NCI-H146 treated with DMSO at 0.1 percent for 48 hours (cell line): Measurements from ENCODE around the gene BIRC3.
"Not testable (repeated sequence)": the region's sequence is repeated elsewhere in the genome, so short reads cannot be mapped to it uniquely, and the experiment has no call there.

Experiments used
- DNase-seq: peaks from one replicate; lab custom pipeline; 2025; ENCODE audit not compliant: unreplicated experiment; lab: John Stamatoyannopoulos, UW

BIRC3 gene

DNA sequence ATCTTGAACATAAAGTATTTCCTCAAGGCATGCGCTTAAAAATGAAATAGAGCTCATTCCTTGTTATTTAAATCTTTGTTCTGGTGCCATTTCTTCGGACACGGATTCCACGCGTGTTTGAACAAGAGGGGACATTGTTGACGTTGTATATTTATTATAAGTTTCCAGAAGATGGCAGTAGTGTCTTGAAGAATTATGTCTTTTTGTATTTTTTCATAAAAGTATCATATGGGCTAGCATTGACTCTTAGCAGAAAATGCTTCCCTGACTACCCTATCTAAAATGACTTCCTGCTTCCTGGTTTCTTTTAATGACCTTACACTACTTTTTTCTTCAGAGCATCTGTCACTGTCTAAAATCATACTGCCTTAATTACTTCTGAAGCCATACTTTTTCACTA is 50.1 kb downstream of the BIRC3 start:
- DNase-seq, result no peak

DNA sequence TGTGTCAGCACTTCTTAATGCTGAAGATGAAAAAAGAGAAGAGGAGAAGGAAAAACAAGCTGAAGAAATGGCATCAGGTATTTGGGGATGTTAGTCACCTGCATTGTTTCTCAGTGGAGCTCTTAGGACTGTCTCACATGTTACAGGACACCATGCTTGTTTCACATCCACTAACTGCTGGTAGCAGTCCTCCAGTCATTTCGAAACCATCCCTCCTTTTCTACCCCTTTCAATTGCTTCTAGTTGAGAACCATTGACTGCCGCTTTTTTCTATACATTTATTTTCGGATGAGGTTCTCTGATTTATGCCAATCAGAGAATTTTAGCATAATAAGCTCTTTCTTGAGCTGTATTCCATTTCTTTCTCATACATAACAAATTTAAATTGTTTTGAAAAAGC is 51.2 kb downstream of the BIRC3 start:
- DNase-seq, result no peak

DNA sequence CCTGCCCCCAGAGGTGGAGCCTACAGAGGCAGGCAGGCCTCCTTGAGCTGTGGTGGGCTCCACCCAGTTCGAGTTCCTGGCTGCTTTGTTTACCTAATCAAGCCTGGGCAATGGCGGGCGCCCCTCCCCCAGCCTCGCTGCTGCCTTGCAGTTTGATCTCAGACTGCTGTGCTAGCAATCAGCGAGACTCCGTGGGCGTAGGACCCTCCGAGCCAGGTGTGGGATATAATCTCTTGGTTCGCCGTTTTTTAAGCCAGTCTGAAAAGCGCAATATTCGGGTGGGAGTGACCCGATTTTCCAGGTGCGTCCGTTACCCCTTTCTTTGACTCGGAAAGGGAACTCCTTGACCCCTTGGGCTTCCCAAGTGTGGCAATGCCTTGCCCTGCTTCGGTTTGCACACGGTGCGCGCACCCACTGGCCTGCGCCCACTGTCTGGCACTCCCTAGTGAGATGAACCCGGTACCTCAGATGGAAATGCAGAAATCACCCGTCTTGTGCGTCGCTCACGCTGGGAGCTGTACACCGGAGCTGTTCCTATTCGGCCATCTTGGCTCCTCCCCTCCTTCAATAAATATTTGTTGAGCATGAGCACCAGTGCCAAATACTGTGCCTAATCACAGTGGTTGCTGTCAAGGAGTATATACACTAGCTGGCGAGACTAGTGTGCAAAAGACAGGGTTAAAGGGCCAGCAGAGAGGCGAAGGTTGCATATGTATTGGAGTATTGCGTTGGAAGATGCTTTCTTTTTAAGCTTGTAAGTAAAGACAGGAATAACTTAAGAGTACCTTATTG is 57.5 kb downstream of the BIRC3 start:
- not testable (repeated sequence) for DNase-seq

DNA sequence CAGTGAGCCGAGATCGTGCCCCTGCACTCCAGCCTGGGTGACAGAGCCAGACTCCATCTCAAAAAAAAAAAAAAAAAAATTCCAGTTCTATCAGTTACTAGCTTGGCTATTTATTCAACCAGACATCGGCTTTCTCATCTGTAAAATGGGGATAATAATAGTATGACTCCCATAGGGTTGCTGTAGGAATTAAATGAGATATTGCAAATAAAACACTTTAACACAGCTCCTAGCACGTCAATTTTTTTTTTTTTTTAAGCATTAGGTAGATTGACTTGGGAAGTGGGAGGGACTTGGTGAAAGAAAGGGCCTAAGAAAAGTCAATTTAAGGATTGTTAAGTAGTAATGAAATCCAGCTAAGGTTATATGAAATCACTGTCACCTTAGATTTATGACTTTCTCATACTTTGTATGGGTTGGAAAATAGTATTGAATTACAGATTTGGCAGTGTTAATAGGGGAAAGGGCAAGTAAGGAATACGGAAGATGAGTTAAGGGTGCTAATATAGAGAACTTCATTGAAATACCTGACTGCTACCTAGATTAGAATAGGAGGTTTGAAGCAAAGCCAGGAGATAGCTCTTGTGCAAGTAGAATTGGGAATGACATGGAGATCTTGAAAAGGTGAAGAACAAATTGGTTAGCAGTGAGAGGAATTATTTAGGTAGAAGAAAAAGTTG is 58.6 kb downstream of the BIRC3 start:
- no peak for DNase-seq

DNA sequence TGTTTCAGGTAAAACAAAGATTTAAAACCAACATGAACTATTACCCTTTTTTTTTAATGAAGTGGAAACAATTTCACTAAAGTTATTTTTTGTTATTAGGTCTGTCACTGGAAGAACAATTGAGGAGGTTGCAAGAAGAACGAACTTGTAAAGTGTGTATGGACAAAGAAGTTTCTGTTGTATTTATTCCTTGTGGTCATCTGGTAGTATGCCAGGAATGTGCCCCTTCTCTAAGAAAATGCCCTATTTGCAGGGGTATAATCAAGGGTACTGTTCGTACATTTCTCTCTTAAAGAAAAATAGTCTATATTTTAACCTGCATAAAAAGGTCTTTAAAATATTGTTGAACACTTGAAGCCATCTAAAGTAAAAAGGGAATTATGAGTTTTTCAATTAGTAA is 60.6 kb downstream of the BIRC3 start:
- no peak for DNase-seq

DNA sequence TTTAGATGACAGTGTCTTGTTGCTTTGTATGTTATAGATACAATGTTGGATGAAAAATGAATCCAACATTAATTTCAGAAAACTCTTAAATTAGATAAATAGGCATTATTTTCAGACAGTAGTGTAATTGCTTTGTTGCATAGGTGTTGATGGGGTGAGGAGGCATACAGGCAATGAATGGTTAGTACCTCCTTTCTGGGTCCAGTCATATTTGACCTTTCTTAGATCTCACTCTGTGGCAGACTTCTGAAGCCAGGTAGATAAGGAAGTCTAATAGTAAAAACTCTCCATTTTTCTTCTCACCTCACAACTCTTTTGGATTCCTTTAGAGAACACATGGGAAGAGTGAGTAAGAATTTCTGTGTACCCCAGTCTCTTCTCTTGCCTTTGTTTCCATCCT is 61.5 kb downstream of the BIRC3 start:
- no peak for DNase-seq

DNA sequence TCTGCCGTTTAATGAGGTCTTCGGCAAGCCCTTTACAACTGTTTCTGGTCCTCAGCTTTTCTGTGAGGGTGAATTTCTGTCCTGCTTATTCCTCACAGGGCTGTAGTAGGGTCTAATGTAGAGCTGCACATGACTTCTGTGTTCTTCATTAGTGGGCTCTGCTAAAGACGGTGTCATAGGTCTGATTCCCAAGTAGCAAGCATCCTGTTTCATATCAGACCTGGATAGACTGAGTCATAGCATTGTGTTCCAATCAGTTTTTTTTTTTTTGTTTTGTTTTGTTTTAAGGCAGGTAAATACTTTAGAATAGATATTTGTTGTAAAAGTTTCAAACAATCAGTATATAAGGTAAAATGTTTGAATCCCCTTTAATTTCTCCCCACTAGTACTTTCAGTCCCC is 65.1 kb downstream of the BIRC3 start:
- DNase-seq, result no peak

DNA sequence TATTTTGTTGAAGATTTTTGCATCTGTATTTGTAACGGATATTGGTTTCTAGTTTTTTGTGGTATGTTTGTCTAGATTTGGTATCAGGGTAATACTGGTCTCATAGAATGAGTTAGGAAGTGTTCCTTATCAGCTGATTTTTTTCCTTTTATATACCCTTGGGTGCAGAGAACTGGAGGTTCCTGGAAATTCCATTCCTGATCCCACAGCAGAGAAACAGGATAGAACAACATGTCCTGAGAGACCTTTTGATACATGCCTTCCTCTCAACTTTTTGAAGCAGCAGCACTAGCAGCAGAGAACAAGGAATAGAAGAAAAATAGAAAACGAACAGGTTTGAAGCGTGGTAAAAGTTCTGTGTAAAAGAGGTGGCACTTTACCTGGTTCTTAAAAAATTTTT is 66.6 kb downstream of the BIRC3 start:
- DNase-seq, result no peak

DNA sequence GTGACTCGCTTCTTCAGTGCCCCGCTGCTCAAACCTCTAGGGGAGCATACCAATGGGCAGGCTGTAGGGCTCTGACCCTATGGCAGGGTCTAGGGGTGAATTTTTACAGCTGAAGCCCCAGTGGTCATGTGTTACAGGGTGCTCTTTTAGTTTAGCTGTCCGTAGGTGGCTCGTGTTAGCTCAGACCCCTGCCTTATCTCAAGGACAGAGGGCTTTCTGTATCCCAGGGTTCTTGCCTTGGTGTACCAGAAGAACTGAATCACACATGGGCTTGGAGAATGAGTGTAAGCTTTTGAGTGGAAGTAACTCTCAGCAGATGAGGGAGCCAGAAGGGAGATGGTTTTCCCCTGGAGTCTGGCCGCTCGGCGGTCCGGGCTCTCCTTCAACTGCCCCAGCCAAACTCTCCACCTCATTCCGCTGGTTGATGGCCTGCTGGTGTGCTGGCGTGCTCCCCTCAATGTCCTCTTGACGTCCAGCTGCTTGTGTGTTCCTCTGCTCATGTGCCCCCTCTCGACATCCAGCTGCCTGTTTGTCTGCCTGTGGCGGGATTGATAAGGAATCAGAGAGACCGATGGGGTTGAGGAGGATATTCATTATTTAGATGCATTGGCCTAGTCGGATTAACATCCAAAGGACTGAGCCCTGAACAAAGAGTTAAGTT is 67.3 kb downstream of the BIRC3 start:
- no peak for DNase-seq

DNA sequence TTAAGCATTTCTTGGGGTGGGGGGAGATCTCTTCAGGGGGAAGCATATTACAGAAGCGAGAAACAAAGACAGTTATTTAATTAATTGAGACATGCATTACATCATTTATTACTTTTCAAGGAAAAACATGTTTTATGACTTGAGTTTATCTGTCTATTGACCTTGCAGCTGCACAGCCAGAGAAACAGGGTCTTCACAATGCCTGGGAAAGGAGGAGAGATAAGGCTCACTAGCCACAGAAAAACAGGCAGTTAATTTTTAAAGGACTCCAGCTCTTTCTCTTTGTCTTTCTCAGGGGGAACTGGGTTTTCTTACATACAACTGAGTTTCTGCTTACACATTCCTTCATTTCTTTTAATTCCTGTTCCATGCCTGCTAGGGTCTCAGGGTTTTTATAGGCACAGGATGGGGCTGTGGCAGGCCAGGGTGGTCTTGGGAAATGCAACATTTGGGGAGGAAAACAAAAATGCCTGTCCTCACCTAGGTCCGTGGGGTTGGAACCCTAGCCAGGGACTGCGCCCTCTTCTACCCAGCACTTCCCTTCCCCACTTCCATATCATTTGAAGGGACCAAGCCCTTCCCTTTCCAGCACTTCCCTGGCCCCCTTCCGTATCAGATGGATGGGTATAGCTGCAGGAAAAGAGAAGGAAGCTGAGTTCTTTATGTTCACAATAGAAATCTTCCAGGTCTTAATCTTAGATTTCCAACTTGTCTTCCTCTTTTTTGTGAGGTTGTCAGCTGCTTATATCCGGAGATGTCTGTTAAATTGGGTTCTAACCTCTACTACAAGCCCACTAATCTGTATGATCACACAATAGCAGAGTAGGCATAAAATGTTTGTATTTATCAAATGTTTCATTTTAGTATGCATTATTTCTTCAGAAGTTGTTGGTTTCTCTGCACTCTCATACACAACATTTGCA is 68.1 kb downstream of the BIRC3 start:
- DNase-seq, result no peak

DNA sequence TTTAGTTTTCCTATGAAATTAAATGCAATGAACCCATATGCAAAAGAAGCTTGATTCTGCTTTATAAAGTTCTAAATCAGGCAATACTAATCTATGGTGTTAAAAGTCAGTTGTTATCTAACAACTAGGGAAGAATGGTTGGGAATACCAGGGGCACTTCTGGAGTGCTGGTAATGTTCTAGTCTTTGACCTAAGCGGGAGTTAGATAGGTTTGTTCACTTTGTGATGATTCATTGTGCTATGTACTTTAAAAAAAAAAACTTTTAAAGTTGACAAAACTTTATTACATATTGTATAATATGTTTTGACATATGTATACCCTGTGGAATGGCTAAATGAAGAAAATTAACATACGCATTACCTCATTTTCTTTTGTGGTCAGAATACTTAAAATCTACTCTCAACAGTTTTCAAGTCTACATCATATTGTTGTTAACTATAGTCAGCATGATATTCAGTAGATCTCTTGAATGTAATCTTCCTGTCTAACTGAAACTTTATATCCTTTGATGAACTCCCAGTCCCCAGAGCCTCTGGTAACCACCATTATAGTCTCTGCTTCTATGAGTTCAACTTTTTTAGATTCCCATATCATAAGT is 69.0 kb downstream of the BIRC3 start:
- no peak for DNase-seq

DNA sequence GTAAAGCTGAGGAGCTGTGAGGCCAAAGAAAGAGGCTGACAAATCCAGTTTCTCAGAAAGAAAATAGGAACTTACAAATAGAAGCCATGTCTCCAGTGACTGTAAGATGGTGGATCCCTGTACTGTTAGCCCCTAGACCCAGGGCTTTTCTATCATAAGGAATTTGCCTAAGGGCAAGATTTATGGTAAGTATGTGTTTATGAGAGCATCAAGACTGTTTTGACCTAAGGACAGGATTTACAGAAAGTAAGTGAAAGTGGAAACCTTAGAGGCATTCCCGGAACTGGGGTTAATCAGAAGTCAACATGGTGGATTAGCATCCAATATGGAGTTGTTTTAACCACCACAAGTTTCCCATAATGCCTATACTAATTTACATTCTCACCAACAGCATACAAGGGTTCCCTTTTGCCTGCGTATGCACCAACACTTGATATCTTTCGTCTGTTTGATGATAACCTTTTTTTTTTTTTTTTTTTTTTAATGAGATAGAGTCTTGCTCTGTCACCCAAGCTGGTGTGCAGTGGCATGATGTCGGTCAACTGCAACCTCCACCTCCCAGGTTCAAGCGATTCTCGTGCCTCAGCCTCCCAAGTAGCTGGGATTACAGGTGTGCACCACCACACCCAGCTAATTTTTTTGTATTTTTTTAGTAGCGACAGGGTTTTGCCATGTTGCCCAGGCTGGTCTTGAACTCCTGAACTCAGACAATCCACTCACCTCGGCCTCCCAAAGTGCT is 69.9 kb downstream of the BIRC3 start:
- no peak for DNase-seq
